Lung (tissue), 12 donors: ENCODE measurements around the gene DDX24. TPM values are rescaled to one million over a fixed set of nuclear protein-coding genes. Genes with fewer than 3 reads are reported as not detected.
A peak's percentile ranks its signal among the peaks of the same experiment; 100 is the strongest.

Experiments
- ATAC-seq: fragments of 200-7000 bp; cut with Tn5 transposase; one replicate; pipeline ENCODE4 v1.9.1; 2020; ENCODE audit warnings: moderate number of reproducible peaks; ENCODE audit not compliant: insufficient read depth, low FRiP score
- DNase-seq, 3 donors: peaks; one replicate each; pipeline ENCODE4 v3.0.0-alpha.2; 2013 to 2017
- H3K27ac ChIP-seq, 2 donors: one replicate each; pipeline ENCODE4 v1.5.1; 2013; ENCODE audit warnings: mild to moderate bottlenecking in 2 of 2, moderate library complexity in 2 of 2, control low read depth in 1 of 2, inconsistent platforms in 1 of 2, low read depth in 1 of 2, low read length in 1 of 2
- H3K27me3 ChIP-seq, 3 donors: one replicate each; pipeline ENCODE4 v1.5.1; 2013; ENCODE audit warnings: low read length in 2 of 3; ENCODE audit not compliant: control insufficient read depth in 3 of 3, insufficient read depth in 3 of 3
- H3K36me3 ChIP-seq, 4 donors: one replicate each; pipeline ENCODE4 v1.5.1; 2013; ENCODE audit warnings: low read length in 4 of 4, mild to moderate bottlenecking in 1 of 4, moderate library complexity in 1 of 4; ENCODE audit not compliant: control insufficient read depth in 4 of 4, insufficient read depth in 4 of 4
- H3K4me1 ChIP-seq, 5 donors: one replicate each; pipeline ENCODE4 v1.5.1; 2013; ENCODE audit warnings: low read length in 5 of 5, mild to moderate bottlenecking in 2 of 5, moderate library complexity in 1 of 5; ENCODE audit not compliant: control insufficient read depth in 5 of 5, insufficient read depth in 5 of 5
- H3K4me3 ChIP-seq: one replicate; pipeline ENCODE4 v1.5.1; 2013; ENCODE audit warnings: mild to moderate bottlenecking, control low read depth, moderate library complexity
- H3K9ac ChIP-seq, 2 donors: one replicate each; pipeline ENCODE4 v1.5.1; 2013; ENCODE audit warnings: low read length in 2 of 2, control low read depth in 1 of 2; ENCODE audit not compliant: insufficient read depth in 1 of 2
- H3K9me3 ChIP-seq, 4 donors: one replicate each; pipeline ENCODE4 v1.5.1; 2013; ENCODE audit warnings: low read length in 3 of 4, mild to moderate bottlenecking in 1 of 4, moderate library complexity in 1 of 4; ENCODE audit not compliant: control insufficient read depth in 4 of 4, insufficient read depth in 3 of 4
- WGBS, 2 donors: extraction: QIAGEN DNeasy Blood & Tissue Kit; methylation state at CpG; one replicate each; pipeline ENCODE4 v1.1.7; 2013; 5-methylcytosine and 5-hydroxymethylcytosine counted together
- polyA plus RNA-seq, 2 donors: library from polyadenylated mRNA; stranded (reverse); fragments of 200-250 nt; gene quantifications; one replicate each; pipeline ENCODE4 v1.2.1, GENCODE V29; 2013
- total RNA-seq, 2 donors: library from RNA; depleted of rRNA in 1 of 2; stranded (reverse); fragments of >200 nt in 1 of 2; gene quantifications; one replicate each; pipeline ENCODE4 v1.2.1, GENCODE V29; 2014 to 2021
- TF ChIP-seq, protein P1 (sequence below): IDR thresholded peaks from 2 replicates; pipeline ENCODE4 v1.5.1; 2012; ENCODE audit warnings: mild to moderate bottlenecking; ENCODE audit errors: control extremely low read depth, extremely low read depth
- donor health status: control.
- donor health status: control.
- donor health status: Bipolar disorder and iron deficiency.
- donor health status: healthy.
- donor health status: DM: yes; HTN: yes; CAD: no.

Gene DDX24
- total and polyA plus RNA-seq, 4 donors, result 78.4 to 138 (median 107) TPM

DNA sequence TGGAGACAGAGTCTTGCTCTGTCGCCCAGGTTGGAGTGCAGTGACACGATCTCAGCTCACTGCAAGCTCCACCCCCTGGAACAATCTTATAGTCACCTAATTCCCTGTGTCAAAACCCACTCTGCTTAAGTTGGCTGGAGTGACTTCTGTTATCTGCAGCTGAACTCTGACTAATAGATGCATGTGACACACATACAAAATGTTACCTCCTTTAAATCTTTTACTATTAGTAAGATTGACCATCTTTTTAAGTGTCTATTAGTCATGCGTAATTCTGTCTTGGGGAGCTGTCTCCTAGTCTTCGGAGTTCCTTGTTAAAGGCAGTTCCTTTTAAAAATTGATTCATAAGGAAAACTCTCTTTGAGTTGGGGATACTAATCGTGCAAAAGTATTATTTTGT, 7.5 kb upstream of the DDX24 start:
- Histone ChIP-seq H3K27ac (no peak overlapping the region), H3K9me3 (no peaks in the 10 kb centered on the region)
- TF ChIP-seq, protein P1, sequence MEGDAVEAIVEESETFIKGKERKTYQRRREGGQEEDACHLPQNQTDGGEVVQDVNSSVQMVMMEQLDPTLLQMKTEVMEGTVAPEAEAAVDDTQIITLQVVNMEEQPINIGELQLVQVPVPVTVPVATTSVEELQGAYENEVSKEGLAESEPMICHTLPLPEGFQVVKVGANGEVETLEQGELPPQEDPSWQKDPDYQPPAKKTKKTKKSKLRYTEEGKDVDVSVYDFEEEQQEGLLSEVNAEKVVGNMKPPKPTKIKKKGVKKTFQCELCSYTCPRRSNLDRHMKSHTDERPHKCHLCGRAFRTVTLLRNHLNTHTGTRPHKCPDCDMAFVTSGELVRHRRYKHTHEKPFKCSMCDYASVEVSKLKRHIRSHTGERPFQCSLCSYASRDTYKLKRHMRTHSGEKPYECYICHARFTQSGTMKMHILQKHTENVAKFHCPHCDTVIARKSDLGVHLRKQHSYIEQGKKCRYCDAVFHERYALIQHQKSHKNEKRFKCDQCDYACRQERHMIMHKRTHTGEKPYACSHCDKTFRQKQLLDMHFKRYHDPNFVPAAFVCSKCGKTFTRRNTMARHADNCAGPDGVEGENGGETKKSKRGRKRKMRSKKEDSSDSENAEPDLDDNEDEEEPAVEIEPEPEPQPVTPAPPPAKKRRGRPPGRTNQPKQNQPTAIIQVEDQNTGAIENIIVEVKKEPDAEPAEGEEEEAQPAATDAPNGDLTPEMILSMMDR, result no peak

DNA sequence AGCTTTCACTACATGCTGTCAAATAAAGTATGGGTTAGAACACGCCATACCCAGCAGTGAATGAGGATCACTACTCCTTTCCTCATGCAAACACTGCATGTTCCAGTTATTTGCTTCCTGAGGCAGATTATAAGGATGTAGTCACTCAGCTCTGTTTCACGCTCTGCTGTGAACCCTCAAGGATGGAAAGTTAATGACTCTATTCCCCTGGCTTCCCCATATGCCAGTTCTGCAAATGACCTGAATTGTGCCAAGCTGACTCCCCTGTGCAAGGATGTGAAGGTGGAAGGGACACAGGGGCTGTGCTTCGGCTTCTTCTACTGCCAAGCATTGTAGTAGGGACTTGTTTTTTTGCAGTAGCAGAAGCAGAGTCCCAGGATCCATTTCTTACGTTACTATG, 6.9 kb upstream of the DDX24 start:
- no peak overlapping the region for H3K27ac ChIP-seq
- no peak for ATAC-seq
- H3K4me3 ChIP-seq, result no peak overlapping the region
- H3K9ac ChIP-seq, result no peak overlapping the region
- H3K27me3 ChIP-seq, result no peaks in the 10 kb centered on the region
- H3K4me1 ChIP-seq, result no peaks in the 10 kb centered on the region
- no peak for DNase-seq
- TF ChIP-seq, protein P1, result no peak
- H3K9me3 ChIP-seq, result no peaks in the 10 kb centered on the region
- WGBS, 2 donors, result 69 to 97% methylated on average over 4 of the region's 4 CpGs
- H3K36me3 ChIP-seq, result no peaks in the 10 kb centered on the region

More for the DNA sequence above, 7.5 kb upstream of the DDX24 start:
- WGBS, 2 donors, result 90 to 98% methylated on average over 5 of the region's 5 CpGs
- ATAC-seq (no peak), DNase-seq (no peak)
- Histone ChIP-seq H3K4me1 (no peaks in the 10 kb centered on the region), H3K9ac (no peak overlapping the region), H3K27me3 (no peaks in the 10 kb centered on the region), H3K4me3 (no peak overlapping the region), H3K36me3 (no peaks in the 10 kb centered on the region)

DNA sequence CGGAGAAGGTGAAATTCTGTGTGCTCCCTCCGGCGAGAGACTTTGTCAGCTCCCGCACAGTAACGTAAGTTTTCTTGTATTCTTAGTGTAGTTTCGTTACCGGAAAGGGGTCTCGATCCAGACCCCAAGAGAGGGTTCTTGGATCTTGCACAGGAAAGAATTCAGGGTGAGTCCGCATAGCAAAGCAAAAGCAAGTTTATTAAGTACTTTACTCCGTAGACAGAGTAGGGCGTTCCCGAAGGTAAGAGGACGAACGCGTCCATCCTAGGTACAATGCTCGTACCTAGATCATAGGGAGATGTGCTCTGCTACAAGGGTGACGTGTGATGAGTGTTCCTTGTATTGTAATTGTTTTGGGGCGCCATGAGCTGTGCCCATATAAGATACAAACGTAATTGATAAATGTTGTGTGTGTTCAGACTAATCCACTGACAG, 401 bp upstream of the DDX24 start:
- H3K27me3 ChIP-seq, result no peaks in the 10 kb centered on the region
- peaks cover 6 to 20% (median 16%) of the 10 kb centered on the region in 4 donors for H3K36me3 ChIP-seq
- ATAC-seq (peak; percentile 36), DNase-seq (no peak)
- peak overlapping the region; percentile 93 for H3K4me3 ChIP-seq
- 1% methylated on average over 19 of the region's 19 CpGs for WGBS, 2 donors
- H3K9ac ChIP-seq, result peak overlapping the region; percentile 84 to 88
- TF ChIP-seq, protein P1, result no peak
- H3K27ac ChIP-seq, result peak overlapping the region; percentile 85 to 97
- H3K9me3 ChIP-seq, result peaks cover 0 to 2% (median 0%) of the 10 kb centered on the region in 4 donors
- peaks cover 6 to 40% (median 24%) of the 10 kb centered on the region in 5 donors for H3K4me1 ChIP-seq
